ENCODE measurements around the gene GLIPR2.
"Not testable (repeated sequence)": the region's sequence is repeated elsewhere in the genome, so short reads cannot be mapped to it uniquely, and the experiment has no call there.

GLIPR2 gene

GRCh38 chr9:36158917-36159316 lies 22.4 kb downstream of the GLIPR2 start:
- no peak for TF ChIP-seq POLR2AphosphoS5 (IDR thresholded peaks at IDR 0.05; ENCODE audit: low read depth, low read length)
- TF ChIP-seq POLR2A (IDR thresholded peaks at IDR 0.05; ENCODE audit: low read depth, low read length) = no peak
- no peak for TF ChIP-seq TAF1 (IDR thresholded peaks at IDR 0.05; ENCODE audit: borderline replicate concordance, low read depth, low read length)
- FAIRE-seq (no peak), DNase-seq (ENCODE audit: insufficient read length) (no peak)

- FAIRE-seq; DNase-seq (ENCODE audit: insufficient read length): not testable (repeated sequence)
Measured at GRCh38 chr9:36159509-36159908, 23.0 kb downstream of the GLIPR2 start.

GRCh38 chr9:36160126-36160525 lies 23.6 kb downstream of the GLIPR2 start:
- FAIRE-seq; DNase-seq (ENCODE audit: insufficient read length): not testable (repeated sequence)

GRCh38 chr9:36161187-36161586 lies 24.7 kb downstream of the GLIPR2 start:
- TF ChIP-seq POLR2AphosphoS5 (IDR thresholded peaks at IDR 0.05; ENCODE audit: low read depth, low read length) (no peak), TAF1 (IDR thresholded peaks at IDR 0.05; ENCODE audit: borderline replicate concordance, low read depth, low read length) (no peak), POLR2A (IDR thresholded peaks at IDR 0.05; ENCODE audit: low read depth, low read length) (no peak)
- no peak for FAIRE-seq
- no peak for DNase-seq (ENCODE audit: insufficient read length)

- no peak for TF ChIP-seq POLR2A (IDR thresholded peaks at IDR 0.05; ENCODE audit: low read depth, low read length)
- no peak for TF ChIP-seq POLR2AphosphoS5 (IDR thresholded peaks at IDR 0.05; ENCODE audit: low read depth, low read length)
- no peak for TF ChIP-seq TAF1 (IDR thresholded peaks at IDR 0.05; ENCODE audit: borderline replicate concordance, low read depth, low read length)
- no peak for DNase-seq (ENCODE audit: insufficient read length)
- FAIRE-seq = no peak
Measured at GRCh38 chr9:36162211-36162738, 25.7 kb downstream of the GLIPR2 start.

- DNase-seq (ENCODE audit: insufficient read length) (no peak), FAIRE-seq (no peak)
Measured at GRCh38 chr9:36163049-36163785, 26.7 kb downstream of the GLIPR2 start.

GRCh38 chr9:36163786-36164170 lies 27.2 kb downstream of the GLIPR2 start:
- no peak for DNase-seq (ENCODE audit: insufficient read length)
- TF ChIP-seq POLR2A (IDR thresholded peaks at IDR 0.05; ENCODE audit: low read depth, low read length) (no peak), TAF1 (IDR thresholded peaks at IDR 0.05; ENCODE audit: borderline replicate concordance, low read depth, low read length) (no peak), POLR2AphosphoS5 (IDR thresholded peaks at IDR 0.05; ENCODE audit: low read depth, low read length) (no peak)
- no peak for FAIRE-seq

More at GRCh38 chr9:36163049-36163785, 26.7 kb downstream of the GLIPR2 start:
- TF ChIP-seq TAF1 (IDR thresholded peaks at IDR 0.05; ENCODE audit: borderline replicate concordance, low read depth, low read length) (no peak), POLR2AphosphoS5 (IDR thresholded peaks at IDR 0.05; ENCODE audit: low read depth, low read length) (no peak), POLR2A (IDR thresholded peaks at IDR 0.05; ENCODE audit: low read depth, low read length) (no peak)

- no peak for DNase-seq (ENCODE audit: insufficient read length)
- no peak for FAIRE-seq
- TF ChIP-seq POLR2AphosphoS5 (IDR thresholded peaks at IDR 0.05; ENCODE audit: low read depth, low read length) (no peak), TAF1 (IDR thresholded peaks at IDR 0.05; ENCODE audit: borderline replicate concordance, low read depth, low read length) (no peak)
Measured at GRCh38 chr9:36164372-36164771, 27.8 kb downstream of the GLIPR2 start.

GRCh38 chr9:36164989-36165388 lies 28.5 kb downstream of the GLIPR2 start:
- TF ChIP-seq TAF1 (IDR thresholded peaks at IDR 0.05; ENCODE audit: borderline replicate concordance, low read depth, low read length) = no peak
- no peak for TF ChIP-seq POLR2A (IDR thresholded peaks at IDR 0.05; ENCODE audit: low read depth, low read length)
- TF ChIP-seq POLR2AphosphoS5 (IDR thresholded peaks at IDR 0.05; ENCODE audit: low read depth, low read length) = no peak
- DNase-seq (ENCODE audit: insufficient read length) = no peak
- no peak for FAIRE-seq

GRCh38 chr9:36165826-36166167 lies 29.3 kb downstream of the GLIPR2 start:
- FAIRE-seq = no peak
- no peak for DNase-seq (ENCODE audit: insufficient read length)
- TF ChIP-seq POLR2AphosphoS5 (IDR thresholded peaks at IDR 0.05; ENCODE audit: low read depth, low read length) (no peak), TAF1 (IDR thresholded peaks at IDR 0.05; ENCODE audit: borderline replicate concordance, low read depth, low read length) (no peak)

GRCh38 chr9:36166168-36166927 lies 29.8 kb downstream of the GLIPR2 start:
- TF ChIP-seq POLR2AphosphoS5 (IDR thresholded peaks at IDR 0.05; ENCODE audit: low read depth, low read length) (no peak), TAF1 (IDR thresholded peaks at IDR 0.05; ENCODE audit: borderline replicate concordance, low read depth, low read length) (no peak), POLR2A (IDR thresholded peaks at IDR 0.05; ENCODE audit: low read depth, low read length) (no peak)
- DNase-seq (ENCODE audit: insufficient read length) = peak; percentile 93
- FAIRE-seq = peak; percentile 97

GRCh38 chr9:36169166-36169565 lies 32.6 kb downstream of the GLIPR2 start, which contains the start of gene CCIN:
Gene CCIN, plus strand, starts transcription at chr9:36169388. Its CDS starts 115 bp downstream, at chr9:36169503.
- FAIRE-seq (no peak), DNase-seq (ENCODE audit: insufficient read length) (no peak)
- TF ChIP-seq TAF1 (IDR thresholded peaks at IDR 0.05; ENCODE audit: borderline replicate concordance, low read depth, low read length) (no peak), POLR2AphosphoS5 (IDR thresholded peaks at IDR 0.05; ENCODE audit: low read depth, low read length) (no peak), POLR2A (IDR thresholded peaks at IDR 0.05; ENCODE audit: low read depth, low read length) (no peak)

Measured in GM12892 (cell line).